Left lung (tissue), 10 donors: ENCODE data around the gene BACH2. TPM values are rescaled to one million over a fixed set of nuclear protein-coding genes. Genes with fewer than 3 reads are reported as not detected.
"Not testable (repeated sequence)": the region's sequence is repeated elsewhere in the genome, so short reads cannot be mapped to it uniquely, and the experiment has no call there.

Experiments
- ATAC-seq: fragments of 200-7000 bp; cut with Tn5 transposase; one replicate; pipeline ENCODE4 v1.9.1; 2020; ENCODE audit warnings: moderate library complexity
- DNase-seq, 4 donors: peaks; one replicate each; pipeline ENCODE4 v3.0.0-alpha.2; 2013 to 2020
- H3K27ac ChIP-seq, 2 donors: fragments of 200-600 bp; sonication (generic) in 1 of 2; one replicate each; pipeline versions ENCODE4 v1.5.0 to v1.8.0; 2020 to 2021
- H3K27me3 ChIP-seq, 2 donors: fragments of 200-600 bp; sonication (generic) in 1 of 2; one replicate each; pipeline versions ENCODE4 v1.5.0 to v1.8.0; 2020 to 2021
- H3K36me3 ChIP-seq, 2 donors: fragments of 200-600 bp; sonication (generic) in 1 of 2; one replicate each; pipeline versions ENCODE4 v1.5.0 to v1.8.0; 2020 to 2021
- H3K4me1 ChIP-seq, 2 donors: fragments of 200-600 bp; one replicate each; pipeline ENCODE4 v1.8.0; 2021
- H3K4me3 ChIP-seq, 2 donors: fragments of 200-600 bp; sonication (generic) in 1 of 2; one replicate each; pipeline versions ENCODE4 v1.5.0 to v1.8.0; 2020 to 2021; ENCODE audit warnings: mild to moderate bottlenecking in 1 of 2
- H3K9me3 ChIP-seq, 2 donors: fragments of 200-600 bp; sonication (generic) in 1 of 2; one replicate each; pipeline versions ENCODE4 v1.5.0 to v1.8.0; 2020 to 2021
- intact Hi-C, 2 donors: fragments of 100-400 bp; cut with DNase I; formaldehyde crosslinking; loops; one replicate each; pipeline versions ENCODE4 v1.11.2 to v1.14.2; 2022
- polyA plus RNA-seq, 6 donors: library from polyadenylated mRNA; unstranded; fragments of 120-200 nt; gene quantifications; one replicate each; pipeline ENCODE4 v1.2.1, GENCODE V29; 2013; ENCODE audit not compliant: insufficient read length in 6 of 6
- total RNA-seq, 2 donors: library from RNA; stranded (reverse); fragmentation: NEBNext Ultra II Directional; extraction: Animal tissue kit (Norgen Biotek cat#: 25700); gene quantifications; one replicate each; pipeline ENCODE4 v1.2.1, GENCODE V29; 2021
- TF ChIP-seq, protein P1 (sequence below), 2 donors: fragments of 200-600 bp; sonication (generic) in 1 of 2; IDR thresholded peaks; one replicate each; pipeline versions ENCODE4 v1.5.0 to v1.8.0; 2021; ENCODE audit warnings: antibody characterized with exemption in 2 of 2
- donor health status: DM: no; HTN: yes; CAD: no.
- donor health status: DM: no; HTN: no; CAD: no.

The BACH2 gene
- total and polyA plus RNA-seq, 8 donors: 3.8 to 10.6 (median 8.9) TPM

DNA sequence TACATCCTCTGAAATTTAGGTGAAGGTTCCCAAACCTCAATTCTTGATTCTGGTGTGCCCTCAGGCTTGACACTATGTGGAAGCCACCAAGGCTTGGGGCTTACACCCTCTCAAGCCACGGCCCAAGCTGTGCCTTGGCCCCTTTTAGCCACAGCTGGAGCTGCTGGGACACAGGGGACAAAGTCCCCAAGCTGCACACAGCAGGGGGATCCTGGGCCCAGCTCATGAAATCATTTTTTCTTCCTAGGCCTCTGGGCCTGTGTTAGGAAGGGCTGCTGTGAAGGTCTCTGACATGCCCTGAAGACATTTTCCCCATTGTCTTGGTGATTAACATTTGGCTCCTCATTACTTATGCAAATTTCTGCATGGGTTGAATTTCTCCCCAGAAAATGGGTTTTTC lies 37.3 kb upstream of the BACH2 start:
- TF ChIP-seq, protein P1, sequence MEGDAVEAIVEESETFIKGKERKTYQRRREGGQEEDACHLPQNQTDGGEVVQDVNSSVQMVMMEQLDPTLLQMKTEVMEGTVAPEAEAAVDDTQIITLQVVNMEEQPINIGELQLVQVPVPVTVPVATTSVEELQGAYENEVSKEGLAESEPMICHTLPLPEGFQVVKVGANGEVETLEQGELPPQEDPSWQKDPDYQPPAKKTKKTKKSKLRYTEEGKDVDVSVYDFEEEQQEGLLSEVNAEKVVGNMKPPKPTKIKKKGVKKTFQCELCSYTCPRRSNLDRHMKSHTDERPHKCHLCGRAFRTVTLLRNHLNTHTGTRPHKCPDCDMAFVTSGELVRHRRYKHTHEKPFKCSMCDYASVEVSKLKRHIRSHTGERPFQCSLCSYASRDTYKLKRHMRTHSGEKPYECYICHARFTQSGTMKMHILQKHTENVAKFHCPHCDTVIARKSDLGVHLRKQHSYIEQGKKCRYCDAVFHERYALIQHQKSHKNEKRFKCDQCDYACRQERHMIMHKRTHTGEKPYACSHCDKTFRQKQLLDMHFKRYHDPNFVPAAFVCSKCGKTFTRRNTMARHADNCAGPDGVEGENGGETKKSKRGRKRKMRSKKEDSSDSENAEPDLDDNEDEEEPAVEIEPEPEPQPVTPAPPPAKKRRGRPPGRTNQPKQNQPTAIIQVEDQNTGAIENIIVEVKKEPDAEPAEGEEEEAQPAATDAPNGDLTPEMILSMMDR (IDR thresholded peaks at IDR 0.05): no peak
- no peaks in the 10 kb centered on the region for H3K36me3 ChIP-seq
- ATAC-seq (no peak), DNase-seq (no peak)
- H3K4me1 ChIP-seq: no peaks in the 10 kb centered on the region
- H3K4me3 ChIP-seq: no peak overlapping the region
- H3K27ac ChIP-seq: no peak overlapping the region
- no peaks in the 10 kb centered on the region for H3K27me3 ChIP-seq
- intact Hi-C loops: no loop called here
- H3K9me3 ChIP-seq: no peaks in the 10 kb centered on the region

DNA sequence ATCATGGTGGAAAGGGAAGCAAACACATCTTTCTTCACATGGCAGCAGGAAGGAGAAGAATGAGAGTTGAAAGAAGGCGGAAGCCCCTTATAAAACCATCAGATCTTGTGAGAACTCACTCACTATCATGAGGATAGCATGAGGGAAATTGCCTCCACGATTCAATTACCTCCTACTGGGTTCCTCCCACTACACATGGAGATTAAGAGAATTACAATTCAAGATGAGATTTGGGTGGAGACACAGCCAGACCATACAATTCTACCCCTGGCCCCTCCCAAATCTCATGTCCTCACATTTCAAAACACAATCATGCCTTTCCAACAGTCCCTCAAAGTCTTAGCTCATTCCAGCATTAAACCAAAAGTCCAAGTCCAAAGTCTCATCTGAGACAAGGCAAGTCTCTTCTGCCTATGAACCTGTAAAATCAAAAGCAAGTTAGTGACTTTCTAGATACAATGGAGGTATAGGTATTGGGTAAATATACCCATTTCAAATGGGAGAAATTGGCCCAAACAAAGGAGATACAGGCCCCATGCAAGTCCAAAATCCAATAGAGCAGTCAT lies 36.4 kb upstream of the BACH2 start:
- H3K27ac ChIP-seq, H3K36me3 ChIP-seq, intact Hi-C loops, H3K9me3 ChIP-seq, H3K4me3 ChIP-seq, H3K27me3 ChIP-seq, ATAC-seq, DNase-seq, H3K4me1 ChIP-seq: not testable (repeated sequence)

DNA sequence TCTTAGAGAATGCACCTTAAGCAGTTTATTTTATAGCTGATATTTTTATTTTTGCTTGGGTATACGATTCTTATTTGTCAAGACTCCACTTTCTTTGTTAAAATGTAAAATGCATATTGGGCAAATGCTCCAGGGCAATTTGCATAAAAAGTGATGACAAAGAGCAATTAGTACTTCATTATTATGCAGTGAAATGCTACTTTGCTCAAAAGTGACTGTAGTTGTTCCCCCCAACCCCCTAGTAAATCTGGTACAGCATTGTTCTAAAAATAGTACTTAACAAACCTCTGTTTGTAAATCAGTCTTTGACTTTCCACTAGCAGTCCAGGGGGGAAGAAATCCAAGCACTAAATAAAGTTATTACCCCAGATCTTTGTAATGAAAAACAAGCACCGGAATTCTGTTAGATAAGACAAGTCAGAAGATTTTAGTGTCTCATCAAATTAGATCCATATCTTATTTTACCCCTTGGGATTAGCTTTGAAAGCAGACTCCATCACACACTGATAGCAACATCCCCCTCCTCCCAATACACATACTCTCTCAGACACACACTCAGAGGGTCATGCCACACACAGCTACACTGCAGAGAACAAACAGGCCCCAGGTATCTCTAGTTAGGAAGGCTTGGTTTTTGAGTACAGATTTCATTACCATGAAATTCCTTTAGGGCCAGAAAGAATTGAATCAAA lies 32.9 kb upstream of the BACH2 start:
- no peaks in the 10 kb centered on the region for H3K36me3 ChIP-seq
- no peaks in the 10 kb centered on the region for H3K4me1 ChIP-seq
- TF ChIP-seq, protein P1 (IDR thresholded peaks at IDR 0.05): no peak
- H3K27me3 ChIP-seq: no peaks in the 10 kb centered on the region
- intact Hi-C loops: no loop called here
- H3K27ac ChIP-seq: no peak overlapping the region
- DNase-seq (no peak), ATAC-seq (no peak)
- no peak overlapping the region for H3K4me3 ChIP-seq
- H3K9me3 ChIP-seq: no peaks in the 10 kb centered on the region

DNA sequence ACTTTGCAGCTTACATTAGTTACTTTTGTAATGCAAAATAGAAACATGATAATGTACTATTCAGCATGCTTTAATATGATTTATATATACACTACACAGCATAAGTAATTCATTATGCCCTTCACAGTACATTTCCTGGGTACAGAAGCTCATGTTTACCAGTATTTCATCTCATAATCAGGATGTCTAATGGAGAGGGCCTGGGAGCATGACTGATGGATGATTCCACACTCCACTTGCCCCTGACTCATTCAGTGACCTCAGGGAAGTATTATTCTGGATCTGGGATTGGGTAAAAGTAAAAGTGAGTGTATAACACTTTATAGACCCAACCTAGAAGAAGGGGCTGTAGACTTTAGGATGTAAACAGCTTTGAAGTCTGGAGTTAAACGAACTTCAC lies 31.4 kb upstream of the BACH2 start:
- no peak for DNase-seq
- Histone ChIP-seq H3K36me3 (no peaks in the 10 kb centered on the region), H3K4me1 (no peaks in the 10 kb centered on the region), H3K27me3 (no peaks in the 10 kb centered on the region), H3K27ac (no peak overlapping the region), H3K4me3 (no peak overlapping the region), H3K9me3 (no peaks in the 10 kb centered on the region)
- intact Hi-C loops: no loop called here
- no peak for ATAC-seq
- TF ChIP-seq, protein P1 (IDR thresholded peaks at IDR 0.05): no peak

DNA sequence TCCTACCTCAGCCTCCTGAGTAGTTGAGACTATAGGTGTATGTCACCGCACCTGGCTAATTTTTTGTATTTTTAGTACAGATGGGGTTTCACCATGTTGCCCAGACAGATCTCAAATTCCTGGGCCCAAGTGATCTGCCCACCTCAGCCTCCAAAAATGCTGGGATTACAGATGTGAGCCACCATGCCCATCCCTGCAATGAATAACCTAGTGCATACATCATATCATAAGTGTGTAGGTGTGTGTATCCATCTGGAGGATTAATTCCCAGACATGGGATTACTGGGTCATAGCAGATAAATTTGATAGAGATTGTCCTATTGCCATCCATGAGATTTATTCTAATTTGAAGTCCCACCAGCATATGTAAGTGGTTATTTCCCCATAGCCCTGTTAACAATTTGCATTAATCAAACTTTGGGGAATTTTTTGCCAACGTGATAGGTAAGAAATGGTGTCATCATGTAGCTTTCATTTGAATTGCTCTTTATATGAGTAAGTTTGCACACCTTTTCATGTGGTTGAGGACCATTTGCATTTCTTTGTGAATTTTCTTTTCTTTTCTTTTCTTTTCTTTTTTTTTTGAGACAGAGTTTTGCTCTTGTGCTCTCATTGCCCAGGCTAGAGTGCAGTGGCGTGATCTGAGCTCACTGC lies 29.9 kb upstream of the BACH2 start:
- no peaks in the 10 kb centered on the region for H3K9me3 ChIP-seq
- no peak overlapping the region for H3K4me3 ChIP-seq
- no peaks in the 10 kb centered on the region for H3K36me3 ChIP-seq
- no peak for DNase-seq
- H3K27ac ChIP-seq: no peak overlapping the region
- H3K27me3 ChIP-seq: no peaks in the 10 kb centered on the region
- TF ChIP-seq, protein P1 (IDR thresholded peaks at IDR 0.05): no peak
- intact Hi-C loops: no loop called here
- H3K4me1 ChIP-seq: no peaks in the 10 kb centered on the region
- ATAC-seq: no peak
